GM23338 (cell line): ENCODE results near the gene VDR. TPM values are rescaled to one million over a fixed set of nuclear protein-coding genes. Genes with fewer than 3 reads are reported as not detected.

ENCODE experiments used
- ATAC-seq: fragments of 200-7000 bp; cut with Tn5 transposase; 3 replicates; pipeline ENCODE4 v1.9.1; 2020
- DNase-seq: peaks from one replicate; pipeline ENCODE4 v3.0.0-alpha.2; 2015; ENCODE audit warnings: low spot score
- H2AFZ ChIP-seq: fragments of 200-600 bp; sonication (generic); 2 replicates; pipeline ENCODE4 v1.8.0; 2016; ENCODE audit warnings: antibody characterized with exemption, mild to moderate bottlenecking, moderate library complexity
- H3F3A ChIP-seq: fragments of 200-600 bp; sonication (generic); replicated peaks from 2 replicates; pipeline ENCODE4 v1.8.0; 2017; ENCODE audit warnings: antibody characterized with exemption, mixed run types, low read depth
- H3K27ac ChIP-seq: fragments of 200-600 bp; sonication (generic); 2 replicates; pipeline ENCODE4 v1.6.1; 2016; ENCODE audit warnings: low read depth
- H3K27me3 ChIP-seq: fragments of 200-600 bp; sonication (generic); 2 replicates; pipeline ENCODE4 v1.8.0; 2016; ENCODE audit warnings: mild to moderate bottlenecking, mixed run types, moderate library complexity; ENCODE audit not compliant: insufficient read depth
- H3K36me3 ChIP-seq: fragments of 200-600 bp; sonication (generic); 2 replicates; pipeline ENCODE4 v1.8.0; 2016; ENCODE audit warnings: mild to moderate bottlenecking; ENCODE audit not compliant: insufficient read depth
- H3K4me1 ChIP-seq: fragments of 200-600 bp; sonication (generic); 2 replicates; pipeline ENCODE4 v1.8.0; 2016; ENCODE audit warnings: mild to moderate bottlenecking, moderate library complexity; ENCODE audit not compliant: insufficient read depth
- H3K4me2 ChIP-seq: fragments of 200-600 bp; sonication (generic); 2 replicates; pipeline ENCODE4 v1.7.1; 2017; ENCODE audit warnings: mixed run types
- H3K4me3 ChIP-seq: fragments of 200-600 bp; sonication (generic); 2 replicates; pipeline ENCODE4 v1.6.1; 2016; ENCODE audit warnings: mixed run types
- H3K79me2 ChIP-seq: fragments of 200-600 bp; sonication (generic); replicated peaks from 2 replicates; pipeline ENCODE4 v1.8.0; 2017; ENCODE audit warnings: mild to moderate bottlenecking; ENCODE audit not compliant: insufficient read depth
- H3K9me2 ChIP-seq: fragments of 200-600 bp; sonication (generic); 2 replicates; pipeline ENCODE4 v1.8.0; 2017; ENCODE audit not compliant: insufficient read depth
- H4K20me1 ChIP-seq: fragments of 200-600 bp; sonication (generic); replicated peaks from 2 replicates; pipeline ENCODE4 v1.8.0; 2017; ENCODE audit warnings: mild to moderate bottlenecking; ENCODE audit not compliant: insufficient read depth
- H3K27ac Mint-ChIP-seq: 2 replicates; pipeline ENCODE4 v1.8.0; 2020; ENCODE audit warnings: inconsistent platforms, mild to moderate bottlenecking, moderate library complexity, mixed read lengths
- H3K27me3 Mint-ChIP-seq: 3 replicates; pipeline ENCODE4 v1.8.0; 2022; ENCODE audit warnings: low read depth, mild to moderate bottlenecking, moderate library complexity, mixed read lengths, inconsistent platforms; ENCODE audit not compliant: insufficient read depth, poor library complexity
- H3K36me3 Mint-ChIP-seq: 3 replicates; pipeline ENCODE4 v1.8.0; 2021; ENCODE audit warnings: low read depth, mild to moderate bottlenecking, inconsistent platforms, moderate library complexity, mixed read lengths
- H3K4me1 Mint-ChIP-seq: 3 replicates; pipeline ENCODE4 v1.8.0; 2020; ENCODE audit warnings: mild to moderate bottlenecking, inconsistent platforms, mixed read lengths
- H3K4me3 Mint-ChIP-seq: 3 replicates; pipeline ENCODE4 v1.8.0; 2021; ENCODE audit warnings: moderate library complexity, mild to moderate bottlenecking, inconsistent platforms, mixed read lengths
- H3K9me3 Mint-ChIP-seq: 3 replicates; pipeline ENCODE4 v1.8.0; 2020; ENCODE audit warnings: moderate library complexity, mild to moderate bottlenecking, inconsistent platforms, mixed read lengths
- CREB1 ChIP-seq: fragments of 250-450 bp; sonication (Bioruptor Pico); IDR thresholded peaks from 2 replicates; pipeline ENCODE4 v1.5.0; 2020; ENCODE audit warnings: low read depth, mild to moderate bottlenecking, moderate library complexity
- CTCF ChIP-seq, 2 experiments: fragments of 200-600 bp in 1 of 2; sonication (generic) in 1 of 2; conservative IDR thresholded peaks; 2 replicates each; pipeline versions ENCODE4 v1.5.1 to v1.6.1; 2016 to 2017; ENCODE audit warnings: antibody characterized with exemption in 2 of 2, low read depth in 2 of 2, mild to moderate bottlenecking in 2 of 2, moderate library complexity in 1 of 2
- ETS1 ChIP-seq: IDR thresholded peaks from 2 replicates; pipeline ENCODE4 v1.6.1; 2016; ENCODE audit warnings: antibody characterized with exemption
- EZH2 ChIP-seq: fragments of 200-600 bp; sonication (generic); IDR thresholded peaks from one replicate; pipeline ENCODE4 v1.8.0; 2017; ENCODE audit warnings: antibody characterized with exemption, mild to moderate bottlenecking, low read depth; ENCODE audit not compliant: unreplicated experiment
- EZH2phosphoT487 ChIP-seq: fragments of 200-600 bp; sonication (generic); IDR thresholded peaks from one replicate; pipeline ENCODE4 v1.8.1; 2018; ENCODE audit warnings: antibody characterized with exemption; ENCODE audit not compliant: unreplicated experiment
- JUNB ChIP-seq: IDR thresholded peaks from one replicate; pipeline ENCODE4 v1.6.1; 2016; ENCODE audit warnings: antibody characterized with exemption; ENCODE audit not compliant: unreplicated experiment
- NANOG ChIP-seq: IDR thresholded peaks from 2 replicates; pipeline ENCODE4 v1.6.1; 2016; ENCODE audit warnings: antibody characterized with exemption, borderline replicate concordance
- POLR2AphosphoS5 ChIP-seq: IDR thresholded peaks from 2 replicates; pipeline ENCODE4 v1.6.1; 2016; ENCODE audit warnings: antibody characterized with exemption, low read depth
- REST ChIP-seq: IDR thresholded peaks from one replicate; pipeline ENCODE4 v1.6.1; 2018; ENCODE audit warnings: antibody characterized with exemption; ENCODE audit not compliant: unreplicated experiment
- STAT1 ChIP-seq: IDR thresholded peaks from one replicate; pipeline ENCODE4 v1.6.1; 2016; ENCODE audit warnings: antibody characterized with exemption; ENCODE audit not compliant: unreplicated experiment
- ZNF114 ChIP-seq: fragments of 250-450 bp; sonication (Bioruptor Pico); IDR thresholded peaks from 2 replicates; pipeline ENCODE4 v1.5.0; 2020; ENCODE audit warnings: mild to moderate bottlenecking, moderate library complexity
- ZNF331 ChIP-seq: fragments of 250-450 bp; sonication (Bioruptor Pico); IDR thresholded peaks from 2 replicates; pipeline ENCODE4 v1.5.0; 2020; ENCODE audit warnings: low read depth, mild to moderate bottlenecking, moderate library complexity
- ZNF462 ChIP-seq: fragments of 250-450 bp; sonication (Bioruptor Pico); IDR thresholded peaks from 2 replicates; pipeline ENCODE4 v1.5.0; 2020; ENCODE audit warnings: mild to moderate bottlenecking, moderate library complexity
- polyA plus RNA-seq: library from polyadenylated mRNA; unstranded; fragments of >200 nt; fragmentation: Nextera tagmentation; extraction: Ambion mirVana; gene quantifications from 2 replicates; pipeline ENCODE4 v1.2.1, GENCODE V29; 2016
- total RNA-seq: library from RNA; depleted of rRNA; stranded (reverse); fragments of >200 nt; shearing (Covaris generic); gene quantifications from 2 replicates; pipeline ENCODE4 v1.2.3, GENCODE V29; 2014

Gene VDR
- total and polyA plus RNA-seq, 2 experiments from 2014 or later = 0.37 to 1.4 TPM

- no peak overlapping the region for H3K27ac Mint-ChIP-seq
- DNase-seq (no peak), ATAC-seq (no peak)
- H3K27ac ChIP-seq = no peak overlapping the region
- no peaks in the 10 kb centered on the region for H3K36me3 Mint-ChIP-seq
- H2AFZ ChIP-seq = no peak overlapping the region
- TF ChIP-seq ZNF462 (CRISPR knock-in tag) = no peak
- TF ChIP-seq EZH2phosphoT487 = no peak
- TF ChIP-seq ZNF331 (CRISPR knock-in tag) = no peak
- TF ChIP-seq ETS1 = no peak
- TF ChIP-seq CREB1 (CRISPR knock-in tag) = no peak
- TF ChIP-seq STAT1 = no peak
- TF ChIP-seq NANOG = no peak
- TF ChIP-seq CTCF (conservative IDR thresholded peaks at IDR 0.05; ENCODE audit: low read depth in 2 of 2) = no peak
- TF ChIP-seq REST = no peak
- TF ChIP-seq ZNF114 = no peak
- no peak for TF ChIP-seq EZH2
- TF ChIP-seq POLR2AphosphoS5 = no peak
- TF ChIP-seq JUNB = no peak
- no peaks in the 10 kb centered on the region for H3K9me3 Mint-ChIP-seq
- no peaks in the 10 kb centered on the region for H3F3A ChIP-seq
- no peaks in the 10 kb centered on the region for H3K9me2 ChIP-seq
- H3K4me1 Mint-ChIP-seq = peaks cover 14% of the 10 kb centered on the region
- peaks cover 6% of the 10 kb centered on the region; the same call in 1 of the 2 replicates for H3K4me1 ChIP-seq
- no peaks in the 10 kb centered on the region for H3K27me3 ChIP-seq
- H4K20me1 ChIP-seq = no peaks in the 10 kb centered on the region
- H3K4me2 ChIP-seq = no peak overlapping the region
- no peak overlapping the region for H3K4me3 ChIP-seq
- H3K36me3 ChIP-seq = no peaks in the 10 kb centered on the region
- H3K79me2 ChIP-seq = no peaks in the 10 kb centered on the region
- no peak overlapping the region for H3K4me3 Mint-ChIP-seq
- peaks cover 13% of the 10 kb centered on the region for H3K27me3 Mint-ChIP-seq
These were observed 20.3 kb downstream of the VDR start for GRCh38 chr12:47884501-47884900.
